ENCODE data around the gene CARD11. TPM values are rescaled to one million over a fixed set of nuclear protein-coding genes. Genes with fewer than 3 reads are reported as not detected.

Gene CARD11
- total and polyA plus RNA-seq, 2 of the 4 experiments (the other 2 are of a cell fraction) = 0.18 to 0.26 TPM

GRCh38 chr7:2863461-2864066 lies 180.1 kb downstream of the CARD11 start (continued):
- TF ChIP-seq USF2 (IDR thresholded peaks at IDR 0.05; ENCODE audit: low read depth, low read length) = no peak
- no peak for TF ChIP-seq RFX5 (IDR thresholded peaks at IDR 0.05; ENCODE audit: low read depth, low read length)
- TF ChIP-seq CEBPB (IDR thresholded peaks at IDR 0.05; ENCODE audit: low read depth, low read length) = peak; percentile 89
- no peak for TF ChIP-seq ELK1 (IDR thresholded peaks at IDR 0.05; ENCODE audit: borderline replicate concordance, low read depth, low read length)
- no peak; the same call in none of the 2 replicates for TF ChIP-seq CHD1 (IDR thresholded peaks at IDR 0.05; ENCODE audit: low read depth, low read length)

All from IMR-90 (cell line).